Measurements from ENCODE around the gene CEP170B.

Gene CEP170B

GRCh38 chr14:104923640-104924420 lies 58.8 kb downstream of the CEP170B start:
- no peaks in the 10 kb centered on the region for H3K9me2 ChIP-seq (ENCODE audit: low read depth, low read length)
- peaks cover 9% of the 10 kb centered on the region for H3K4me1 ChIP-seq (ENCODE audit: insufficient read depth, low read length, severe bottlenecking)
- no peaks in the 10 kb centered on the region for H3K79me2 ChIP-seq (ENCODE audit: insufficient read depth, low read length)
- H3F3A ChIP-seq (ENCODE audit: insufficient read depth, low read length): no peaks in the 10 kb centered on the region
- H3K27me3 ChIP-seq (ENCODE audit: insufficient read depth, low read length): peaks cover 9% of the 10 kb centered on the region; the same call in 1 of the 2 replicates
- H3K4me3 ChIP-seq (ENCODE audit: low read depth, low read length, poor library complexity, severe bottlenecking): no peak overlapping the region
- no peak for TF ChIP-seq CTCF (IDR thresholded peaks at IDR 0.05; ENCODE audit: low read length)
- H4K20me1 ChIP-seq (ENCODE audit: insufficient read depth, low read length): no peaks in the 10 kb centered on the region
- no peak overlapping the region for H3K9ac ChIP-seq (ENCODE audit: low read length)
- H3K4me2 ChIP-seq (ENCODE audit: low read length): no peak overlapping the region
- no peaks in the 10 kb centered on the region; the same call in 1 of the 2 replicates for H3K36me3 ChIP-seq (ENCODE audit: insufficient read depth, low read length)
- H2AFZ ChIP-seq (ENCODE audit: low read length): no peak overlapping the region
- peaks cover 3% of the 10 kb centered on the region; the same call in 1 of the 2 replicates for H3K9me3 ChIP-seq (ENCODE audit: low read length)
- H3K27ac ChIP-seq (ENCODE audit: low read depth, low read length, poor library complexity, severe bottlenecking): no peak overlapping the region

- H3K27ac ChIP-seq (ENCODE audit: low read depth, low read length, poor library complexity, severe bottlenecking): no peak within 1 kb of the TSS
- peaks cover 9% of the 10 kb centered on the region for H3K4me1 ChIP-seq (ENCODE audit: insufficient read depth, low read length, severe bottlenecking)
- H3K79me2 ChIP-seq (ENCODE audit: insufficient read depth, low read length): no peaks in the 10 kb centered on the region
Measured at GRCh38 chr14:104924421-104925213, 59.5 kb downstream of the CEP170B start, which contains the start of gene PLD4. Gene PLD4 (plus strand): TSS chr14:104924879. CDS start chr14:104927141, 2,262 bp downstream.

More at GRCh38 chr14:104924421-104925213, 59.5 kb downstream of the CEP170B start, which contains the start of gene PLD4:
- H3K9me3 ChIP-seq (ENCODE audit: low read length): peaks cover 3% of the 10 kb centered on the region; the same call in 1 of the 2 replicates
- no peaks in the 10 kb centered on the region for H3F3A ChIP-seq (ENCODE audit: insufficient read depth, low read length)
- no peak for TF ChIP-seq EZH2 (IDR thresholded peaks at IDR 0.05; ENCODE audit: borderline replicate concordance, low read length)
- no peak for TF ChIP-seq CTCF (IDR thresholded peaks at IDR 0.05; ENCODE audit: low read length)
- H3K4me3 ChIP-seq (ENCODE audit: low read depth, low read length, poor library complexity, severe bottlenecking): no peak within 1 kb of the TSS
- H3K9me2 ChIP-seq (ENCODE audit: low read depth, low read length): no peaks in the 10 kb centered on the region
- no peak within 1 kb of the TSS for H3K4me2 ChIP-seq (ENCODE audit: low read length)
- no peak within 1 kb of the TSS for H2AFZ ChIP-seq (ENCODE audit: low read length)
- H4K20me1 ChIP-seq (ENCODE audit: insufficient read depth, low read length): no peaks in the 10 kb centered on the region
- peaks cover 6% of the 10 kb centered on the region; the same call in 1 of the 2 replicates for H3K27me3 ChIP-seq (ENCODE audit: insufficient read depth, low read length)
- no peaks in the 10 kb centered on the region; the same call in 1 of the 2 replicates for H3K36me3 ChIP-seq (ENCODE audit: insufficient read depth, low read length)
- H3K9ac ChIP-seq (ENCODE audit: low read length): no peak within 1 kb of the TSS
